K562 (cell line): ENCODE measurements around the gene ADNP2. TPM values are rescaled to one million over a fixed set of nuclear protein-coding genes. Genes with fewer than 3 reads are reported as not detected.

ENCODE experiments used
- ATAC-seq: fragments of 200-7000 bp; cut with Tn5 transposase; 3 replicates; pipeline ENCODE4 v1.9.1; 2020; ENCODE audit warnings: moderate library complexity
- BruUV-seq: library from RNA; stranded (reverse); fragments of 400-500 nt; replicated peaks from 2 replicates; lab custom pipeline; 2021; lab: Mats Ljungman, UMichigan
- CTCF ChIA-PET: fragments of 300-600 bp; formaldehyde crosslinking; extraction: SDS; loops from one replicate; lab custom pipeline; 2021; ENCODE audit warnings: low intra/inter-chr PET ratio; lab: Yijun Ruan, JAX
- POLR2A ChIA-PET: fragments of 300-600, 350-650 bp; sonication (Branson Sonifier 250); formaldehyde crosslinking; extraction: SDS; loops from one replicate; lab custom pipeline; 2021; ENCODE audit warnings: antibody characterized with exemption, inconsistent platforms; lab: Yijun Ruan, JAX
- DNase-seq, 4 experiments: peaks; one replicate each; pipeline versions ENCODE4 v3.0.0 to v3.0.0-alpha.2; 2011 to 2018; ENCODE audit warnings: low spot score in 3 of 4, mixed read lengths in 3 of 4; ENCODE audit errors: extremely low read depth in 1 of 4
- FAIRE-seq: peaks from 2 replicates; lab custom pipeline; 2011; peaks lifted over from hg19 to GRCh38; lab: Jason Lieb, UNC
- H2AFZ ChIP-seq: 2 replicates; pipeline ENCODE4 v1.6.0; 2011; ENCODE audit warnings: low read depth, low read length, control low read depth, inconsistent platforms
- H3K27ac ChIP-seq: fragments of 200-600 bp; 3 replicates; pipeline ENCODE4 v1.8.0; 2011; ENCODE audit warnings: low read depth, mild to moderate bottlenecking, control low read depth, inconsistent platforms, low read length, moderate library complexity, mixed read lengths; ENCODE audit errors: extremely low read depth
- H3K27me3 ChIP-seq, 2 experiments: fragments of 300-600 bp in 1 of 2; 2 replicates in 1 of 2; 3 replicates in 1 of 2; pipeline versions ENCODE4 v1.6.0 to v1.8.0; 2011; ENCODE audit warnings: inconsistent platforms in 2 of 2, low read length in 2 of 2, mild to moderate bottlenecking in 1 of 2, mixed read lengths in 1 of 2, moderate library complexity in 1 of 2; ENCODE audit not compliant: control insufficient read depth in 2 of 2, insufficient read depth in 2 of 2
- H3K36me3 ChIP-seq: fragments of 300-600 bp; 3 replicates; pipeline ENCODE4 v1.8.0; 2011; ENCODE audit warnings: mild to moderate bottlenecking, low read length, inconsistent platforms; ENCODE audit not compliant: control insufficient read depth, insufficient read depth
- H3K4me1 ChIP-seq, 2 experiments: fragments of 200-600 bp in 1 of 2; replicated peaks in 1 of 2; 2 replicates in 1 of 2; 3 replicates in 1 of 2; pipeline versions ENCODE4 v1.5.1 to v1.8.0; 2011; ENCODE audit warnings: inconsistent platforms in 2 of 2, low read length in 2 of 2, mild to moderate bottlenecking in 1 of 2, mixed read lengths in 1 of 2, moderate library complexity in 1 of 2; ENCODE audit not compliant: control insufficient read depth in 2 of 2, insufficient read depth in 2 of 2
- H3K4me2 ChIP-seq: 2 replicates; pipeline ENCODE4 v1.6.1; 2011; ENCODE audit warnings: low read length, control low read depth, inconsistent platforms, mixed read lengths; ENCODE audit not compliant: insufficient read depth
- H3K4me3 ChIP-seq: fragments of 200-600 bp; sonication (generic), shearing (Covaris generic); 2 replicates; pipeline ENCODE4 v1.5.1; 2016; ENCODE audit warnings: control low read depth, inconsistent platforms
- H3K79me2 ChIP-seq: fragments of 200-600 bp; 3 replicates; pipeline ENCODE4 v1.8.0; 2011; ENCODE audit warnings: low read length, inconsistent platforms; ENCODE audit not compliant: control insufficient read depth, insufficient read depth
- H3K9ac ChIP-seq, 2 experiments: 2 replicates each; pipeline versions ENCODE4 v1.6.0 to v1.6.1; 2011; ENCODE audit warnings: low read depth in 2 of 2, low read length in 2 of 2, control low read depth in 1 of 2, inconsistent platforms in 1 of 2, mild to moderate bottlenecking in 1 of 2, mixed read lengths in 1 of 2; ENCODE audit not compliant: insufficient read depth in 1 of 2
- H3K9me1 ChIP-seq: one replicate; pipeline ENCODE4 v1.6.0; 2011; ENCODE audit warnings: inconsistent platforms, mild to moderate bottlenecking, low read length, moderate library complexity; ENCODE audit not compliant: control insufficient read depth, insufficient read depth
- H3K9me3 ChIP-seq: replicated peaks from 2 replicates; pipeline ENCODE4 v1.5.1; 2011; ENCODE audit warnings: low read depth, low read length, inconsistent platforms; ENCODE audit not compliant: control insufficient read depth, insufficient read depth
- H4K20me1 ChIP-seq: replicated peaks from 2 replicates; pipeline ENCODE4 v1.6.1; 2011; ENCODE audit warnings: low read length, inconsistent platforms, mixed read lengths; ENCODE audit not compliant: control insufficient read depth, insufficient read depth
- POLR2B ChIP-seq: fragments of 450-650 bp; IDR thresholded peaks from 2 replicates; pipeline ENCODE4 v1.6.1; 2018; ENCODE audit warnings: low read depth; ENCODE audit not compliant: partially characterized antibody
- SMARCA4 ChIP-seq: fragments of 450-650 bp; IDR thresholded peaks from 2 replicates; pipeline ENCODE4 v1.6.1; 2016
- ZNF507 ChIP-seq: conservative IDR thresholded peaks from 2 replicates; pipeline ENCODE4 v1.6.1; 2017; ENCODE audit warnings: missing genetic modification characterization, missing compliant biosample characterization
- ZSCAN32 ChIP-seq: fragments of 450-650 bp; formaldehyde crosslinking; IDR thresholded peaks from 2 replicates; pipeline ENCODE4 v1.4.0; 2020; ENCODE audit warnings: mild to moderate bottlenecking, moderate library complexity
- WGBS: fragments of 100-300 bp; shearing (Covaris generic); methylation state at CpG from one replicate; pipeline ENCODE4 v1.1.6; 2016; ENCODE audit warnings: low coverage, mixed read lengths; ENCODE audit not compliant: insufficient coverage; ENCODE audit errors: missing lambda C conversion rate; 5-methylcytosine and 5-hydroxymethylcytosine counted together
- in situ Hi-C: fragments of 300-500 bp; cut with MboI; formaldehyde crosslinking; loops from 4 replicates; pipeline ENCODE4 v1.15.0; 2018; ENCODE audit warnings: inconsistent platforms, mixed read lengths
- intact Hi-C: fragments of 100-400 bp; cut with micrococcal nuclease; formaldehyde crosslinking; loops from 2 replicates; pipeline ENCODE4 v1.14.2; 2022
- polyA plus RNA-seq, 8 experiments: library from polyadenylated mRNA; depleted of rRNA in 4 of 8; stranded (reverse) in 5 of 8; unstranded in 3 of 8; fragments of >200 nt; fragmentation: Nextera tagmentation in 2 of 8; fragmentation: Illumina TruSeq in 1 of 8; extraction: Ambion mirVana in 2 of 8; extraction: Trizol in 1 of 8; gene quantifications; 2 replicates each; pipeline versions ENCODE4 v1.2.1 to v1.2.3, GENCODE V29; 2011 to 2014; ENCODE audit warnings: inconsistent platforms in 1 of 8, missing spikeins in 1 of 8
- total RNA-seq, 7 experiments: library from RNA; depleted of rRNA in 6 of 7; stranded (reverse); fragments of >200 nt in 6 of 7; fragmentation: Illumina TruSeq in 2 of 7; extraction: Trizol in 2 of 7; gene quantifications; 2 replicates each; pipeline versions ENCODE4 v1.2.1 to v1.2.3, GENCODE V29; 2011 to 2021; ENCODE audit warnings: low replicate concordance in 1 of 7
- TF ChIP-seq, protein P1 (sequence below), 2 experiments: fragments of 150-350 bp in 1 of 2; IDR thresholded peaks; 2 replicates each; pipeline ENCODE4 v1.6.1; 2012 to 2016; ENCODE audit warnings: low read depth in 2 of 2, low read length in 2 of 2, mild to moderate bottlenecking in 1 of 2, moderate library complexity in 1 of 2

ADNP2 gene
- total and polyA plus RNA-seq, 9 of the 15 experiments (the other 6 are each of a cell fraction or from before 2014, with no cell fraction given), result 5.8 to 24.3 (median 16.0) TPM

DNA sequence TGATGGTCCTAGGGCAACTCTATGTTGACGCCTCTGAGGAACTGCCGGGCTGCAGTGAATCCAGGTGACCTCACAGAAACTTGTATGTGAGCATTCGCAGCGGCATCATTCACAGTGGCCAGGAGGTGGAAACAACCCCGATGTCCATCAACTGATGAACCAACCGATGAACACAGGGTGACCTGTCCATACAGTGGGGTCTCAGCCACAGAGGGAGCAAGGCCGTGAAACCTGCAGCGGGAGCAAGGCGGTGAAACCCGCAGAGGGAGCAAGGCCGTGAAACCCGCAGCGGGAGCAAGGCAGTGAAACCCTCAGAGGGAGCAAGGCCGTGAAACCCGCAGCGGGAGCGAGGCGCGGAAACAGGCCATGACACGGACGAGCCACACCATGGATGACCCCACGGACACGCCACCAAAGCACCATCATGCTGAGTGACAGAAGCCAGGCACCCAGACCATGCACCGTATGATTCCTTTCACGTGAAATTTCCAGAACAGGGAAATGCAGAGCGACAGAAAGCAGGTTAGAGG, 75.2 kb downstream of the ADNP2 start:
- no peaks in the 10 kb centered on the region for H3K9me3 ChIP-seq
- FAIRE-seq (no peak), ATAC-seq (no peak), DNase-seq (no peak)
- 1% methylated on average over 14 of the region's 26 CpGs for WGBS
- H3K27me3 ChIP-seq, result peaks cover 20 to 81% of the 10 kb centered on the region in 2 experiments; a peak in 4 of 5 replicates
- intact Hi-C loops, result no loop called here
- H3K4me1 ChIP-seq, result no peaks in the 10 kb centered on the region
- in situ Hi-C loops, result no loop called here
- BruUV-seq, result no TSS peak
- ChIA-PET CTCF (no interaction called here), POLR2A (no interaction called here)
- no peak overlapping the region for H3K9ac ChIP-seq
- H3K36me3 ChIP-seq, result no peaks in the 10 kb centered on the region
- H2AFZ ChIP-seq, result no peak overlapping the region
- TF ChIP-seq, protein P1, sequence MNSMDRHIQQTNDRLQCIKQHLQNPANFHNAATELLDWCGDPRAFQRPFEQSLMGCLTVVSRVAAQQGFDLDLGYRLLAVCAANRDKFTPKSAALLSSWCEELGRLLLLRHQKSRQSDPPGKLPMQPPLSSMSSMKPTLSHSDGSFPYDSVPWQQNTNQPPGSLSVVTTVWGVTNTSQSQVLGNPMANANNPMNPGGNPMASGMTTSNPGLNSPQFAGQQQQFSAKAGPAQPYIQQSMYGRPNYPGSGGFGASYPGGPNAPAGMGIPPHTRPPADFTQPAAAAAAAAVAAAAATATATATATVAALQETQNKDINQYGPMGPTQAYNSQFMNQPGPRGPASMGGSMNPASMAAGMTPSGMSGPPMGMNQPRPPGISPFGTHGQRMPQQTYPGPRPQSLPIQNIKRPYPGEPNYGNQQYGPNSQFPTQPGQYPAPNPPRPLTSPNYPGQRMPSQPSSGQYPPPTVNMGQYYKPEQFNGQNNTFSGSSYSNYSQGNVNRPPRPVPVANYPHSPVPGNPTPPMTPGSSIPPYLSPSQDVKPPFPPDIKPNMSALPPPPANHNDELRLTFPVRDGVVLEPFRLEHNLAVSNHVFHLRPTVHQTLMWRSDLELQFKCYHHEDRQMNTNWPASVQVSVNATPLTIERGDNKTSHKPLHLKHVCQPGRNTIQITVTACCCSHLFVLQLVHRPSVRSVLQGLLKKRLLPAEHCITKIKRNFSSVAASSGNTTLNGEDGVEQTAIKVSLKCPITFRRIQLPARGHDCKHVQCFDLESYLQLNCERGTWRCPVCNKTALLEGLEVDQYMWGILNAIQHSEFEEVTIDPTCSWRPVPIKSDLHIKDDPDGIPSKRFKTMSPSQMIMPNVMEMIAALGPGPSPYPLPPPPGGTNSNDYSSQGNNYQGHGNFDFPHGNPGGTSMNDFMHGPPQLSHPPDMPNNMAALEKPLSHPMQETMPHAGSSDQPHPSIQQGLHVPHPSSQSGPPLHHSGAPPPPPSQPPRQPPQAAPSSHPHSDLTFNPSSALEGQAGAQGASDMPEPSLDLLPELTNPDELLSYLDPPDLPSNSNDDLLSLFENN (IDR thresholded peaks at IDR 0.05; ENCODE audit: low read depth in 2 of 2, low read length in 2 of 2), result no peak
- TF ChIP-seq ZSCAN32 (CRISPR knock-in tag) (no peak), ZNF507 (tag) (no peak), POLR2B (no peak), SMARCA4 (no peak)
- no peaks in the 10 kb centered on the region for H3K79me2 ChIP-seq
- H3K4me2 ChIP-seq, result no peak overlapping the region
- H3K27ac ChIP-seq, result no peak overlapping the region
- no peak overlapping the region for H3K4me3 ChIP-seq
- H3K9me1 ChIP-seq, result no peaks in the 10 kb centered on the region
- H4K20me1 ChIP-seq, result 0 out of 2 replicates have a peak, but pooled peaks cover 3% of the 10 kb centered on the region
